ENCODE measurements around the gene MRPL41. TPM values are rescaled to one million over a fixed set of nuclear protein-coding genes. Genes with fewer than 3 reads are reported as not detected.

The MRPL41 gene
- total RNA-seq, 4 donors from 2014 or later = 77.1 to 161 (median 98.3) TPM

DNA sequence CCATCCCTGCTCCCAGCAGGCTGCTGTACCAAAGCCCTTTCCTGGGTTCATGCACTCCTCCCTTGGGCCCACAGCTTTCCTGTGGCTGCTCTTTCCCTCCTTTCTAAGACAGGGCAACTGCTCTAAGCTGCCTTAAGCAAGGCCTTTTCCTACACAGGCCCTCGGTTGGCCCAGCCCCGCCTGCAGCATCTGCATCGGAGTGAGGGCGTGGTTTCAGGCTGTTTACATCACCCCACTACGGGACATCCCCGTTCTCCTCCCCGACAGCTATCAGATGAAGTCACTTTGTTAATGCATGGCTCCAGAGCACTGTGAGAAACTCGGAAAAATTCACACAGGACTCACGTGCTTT, 23.7 kb downstream of the MRPL41 start:
- Histone ChIP-seq H3K27me3 (no peaks in the 10 kb centered on the region), H3K4me3 (no peak overlapping the region), H3K36me3 (peaks cover 0 to 63% (median 15%) of the 10 kb centered on the region in 3 donors), H3K4me1 (peaks cover 0 to 44% (median 11%) of the 10 kb centered on the region in 4 donors), H3K9me3 (no peaks in the 10 kb centered on the region), H3K27ac (no peak overlapping the region)
- TF ChIP-seq, protein P1, sequence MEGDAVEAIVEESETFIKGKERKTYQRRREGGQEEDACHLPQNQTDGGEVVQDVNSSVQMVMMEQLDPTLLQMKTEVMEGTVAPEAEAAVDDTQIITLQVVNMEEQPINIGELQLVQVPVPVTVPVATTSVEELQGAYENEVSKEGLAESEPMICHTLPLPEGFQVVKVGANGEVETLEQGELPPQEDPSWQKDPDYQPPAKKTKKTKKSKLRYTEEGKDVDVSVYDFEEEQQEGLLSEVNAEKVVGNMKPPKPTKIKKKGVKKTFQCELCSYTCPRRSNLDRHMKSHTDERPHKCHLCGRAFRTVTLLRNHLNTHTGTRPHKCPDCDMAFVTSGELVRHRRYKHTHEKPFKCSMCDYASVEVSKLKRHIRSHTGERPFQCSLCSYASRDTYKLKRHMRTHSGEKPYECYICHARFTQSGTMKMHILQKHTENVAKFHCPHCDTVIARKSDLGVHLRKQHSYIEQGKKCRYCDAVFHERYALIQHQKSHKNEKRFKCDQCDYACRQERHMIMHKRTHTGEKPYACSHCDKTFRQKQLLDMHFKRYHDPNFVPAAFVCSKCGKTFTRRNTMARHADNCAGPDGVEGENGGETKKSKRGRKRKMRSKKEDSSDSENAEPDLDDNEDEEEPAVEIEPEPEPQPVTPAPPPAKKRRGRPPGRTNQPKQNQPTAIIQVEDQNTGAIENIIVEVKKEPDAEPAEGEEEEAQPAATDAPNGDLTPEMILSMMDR (IDR thresholded peaks at IDR 0.05) = no peak
- no peak for TF ChIP-seq EP300 (IDR thresholded peaks at IDR 0.05)
- TF ChIP-seq POLR2A (IDR thresholded peaks at IDR 0.05) = no peak
- DNase-seq (ENCODE audit: low spot score in 2 of 2) = no peak
- WGBS, 2 donors = 63 to 71% methylated on average over 9 of the region's 9 CpGs

DNA sequence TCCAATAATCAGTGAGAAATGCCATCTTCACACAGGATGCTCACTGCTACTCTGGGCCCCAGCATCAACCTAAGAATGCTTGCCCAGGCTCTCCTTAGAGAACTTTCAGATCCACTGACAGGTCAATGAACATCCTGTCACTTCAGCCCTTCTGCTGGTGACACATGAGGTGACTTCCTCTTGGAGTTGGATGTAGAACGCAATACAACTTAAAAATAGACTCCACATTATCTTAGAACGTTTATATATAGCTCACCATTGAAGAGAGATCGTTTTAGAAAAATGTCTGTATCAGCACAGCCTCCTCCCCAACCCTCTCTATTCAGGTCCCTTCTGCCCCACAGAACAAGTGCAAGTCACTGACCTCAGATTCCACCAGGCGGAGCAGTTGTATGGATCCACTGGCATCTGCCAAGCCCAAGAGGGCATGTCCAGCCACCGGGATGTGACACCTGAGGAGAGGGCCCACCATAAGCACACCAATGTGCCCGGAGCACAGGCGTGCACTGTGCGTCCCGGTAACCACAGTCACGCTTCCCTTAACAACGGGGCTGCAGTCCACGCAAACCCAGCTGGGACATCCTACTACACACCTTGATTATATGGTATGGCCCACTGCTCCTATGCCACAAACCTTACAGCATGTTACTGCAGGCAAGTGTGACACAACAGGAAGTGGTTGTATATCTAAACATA, 24.2 kb downstream of the MRPL41 start:
- no peak for DNase-seq (ENCODE audit: low spot score in 2 of 2)
- H3K9me3 ChIP-seq = no peaks in the 10 kb centered on the region
- no peaks in the 10 kb centered on the region for H3K27me3 ChIP-seq
- no peak overlapping the region for H3K27ac ChIP-seq
- 81 to 86% methylated on average over 12 of the region's 12 CpGs for WGBS, 2 donors
- no peak for TF ChIP-seq EP300 (IDR thresholded peaks at IDR 0.05)
- TF ChIP-seq, protein P1 (IDR thresholded peaks at IDR 0.05) = no peak
- TF ChIP-seq POLR2A (IDR thresholded peaks at IDR 0.05) = no peak
- no peak overlapping the region for H3K4me3 ChIP-seq
- H3K36me3 ChIP-seq = peaks cover 0 to 63% (median 15%) of the 10 kb centered on the region in 3 donors
- H3K4me1 ChIP-seq = peaks cover 0 to 47% (median 11%) of the 10 kb centered on the region in 4 donors

DNA sequence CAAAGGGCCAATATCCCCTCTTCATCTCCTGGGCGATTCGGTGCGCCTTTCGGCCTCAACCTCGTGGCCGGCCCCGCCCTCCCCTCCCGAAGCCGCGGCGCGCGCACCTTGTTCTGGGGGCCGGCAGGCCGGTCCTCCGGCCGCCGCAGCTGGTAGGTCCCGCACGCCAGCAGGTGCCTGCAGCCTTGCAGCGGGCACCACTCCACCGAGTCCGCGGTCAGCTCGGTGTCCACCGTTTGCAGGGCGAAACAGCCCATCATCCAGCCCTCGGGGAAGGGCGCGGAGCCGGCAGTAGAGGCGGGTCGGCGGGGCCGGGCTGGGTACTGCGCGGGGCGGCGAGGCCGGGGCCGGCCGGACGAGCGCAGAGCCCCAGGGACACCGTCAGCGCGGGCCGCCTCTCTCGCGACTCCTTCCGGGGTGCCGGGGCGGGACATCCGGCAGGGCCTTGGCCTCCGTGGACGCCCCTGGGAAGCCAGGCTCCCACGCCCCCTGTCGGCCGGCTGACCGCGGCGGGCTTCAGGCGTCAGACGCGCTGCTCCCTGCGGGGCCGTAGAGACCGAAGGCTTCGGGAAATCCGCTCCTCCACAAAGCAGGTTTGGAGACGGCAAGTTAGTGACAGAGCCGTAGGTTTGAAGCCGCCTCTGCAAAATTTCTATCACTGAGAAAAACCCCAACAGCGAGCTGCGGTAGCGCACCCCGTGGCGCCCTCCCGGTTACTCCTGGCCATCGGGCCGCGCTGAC, 27.0 kb downstream of the MRPL41 start, which contains the start of gene DPH7:
Gene DPH7, minus strand, starts transcription at position 408 of the 741 bp plus-strand sequence. Its CDS starts 148 bp downstream, at position 260.
- H3K4me1 ChIP-seq = peaks cover 0 to 47% (median 11%) of the 10 kb centered on the region in 4 donors
- H3K27ac ChIP-seq = peak within 1 kb of the TSS; percentile 37 to 80 (median 66)
- peak within 1 kb of the TSS; percentile 85 to 99 (median 99) for H3K4me3 ChIP-seq
- DNase-seq (ENCODE audit: low spot score in 2 of 2) = peak; percentile 86 to 90
- H3K27me3 ChIP-seq = no peaks in the 10 kb centered on the region
- TF ChIP-seq, protein P1 (IDR thresholded peaks at IDR 0.05) = peak; percentile 92 to 99 (median 96)
- peak; percentile 27 to 53 for TF ChIP-seq POLR2A (IDR thresholded peaks at IDR 0.05)
- peak; percentile 31 to 67 for TF ChIP-seq EP300 (IDR thresholded peaks at IDR 0.05)
- 2% methylated on average over 48 to 49 of the region's 82 CpGs for WGBS, 2 donors
- peaks cover 0 to 65% (median 6%) of the 10 kb centered on the region in 3 donors for H3K36me3 ChIP-seq
- no peaks in the 10 kb centered on the region for H3K9me3 ChIP-seq

DNA sequence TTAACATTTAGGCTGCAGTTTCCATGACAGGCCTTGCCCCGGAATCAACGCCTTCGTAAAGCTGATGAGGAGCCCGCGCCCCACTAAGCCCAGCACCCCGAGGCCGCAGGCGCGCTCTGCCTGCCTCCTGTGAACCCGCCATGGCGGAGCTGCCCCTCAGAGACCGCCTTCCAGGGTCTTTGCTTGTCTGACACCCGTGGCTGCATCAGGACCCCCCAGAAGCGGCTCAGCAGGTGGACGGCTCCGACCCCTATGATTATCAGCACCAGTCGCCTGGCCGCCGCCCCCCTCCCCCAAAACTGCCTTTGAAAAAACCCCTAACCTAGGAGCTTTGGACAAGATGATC, 27.6 kb downstream of the MRPL41 start:
- peak overlapping the region; percentile 37 to 80 (median 66) for H3K27ac ChIP-seq
- DNase-seq (ENCODE audit: low spot score in 2 of 2) = no peak
- peaks cover 0 to 47% (median 11%) of the 10 kb centered on the region in 4 donors for H3K4me1 ChIP-seq
- H3K36me3 ChIP-seq = peaks cover 0 to 65% (median 6%) of the 10 kb centered on the region in 3 donors
- WGBS, 2 donors = 28 to 41% methylated on average over 18 to 19 of the region's 19 CpGs
- no peaks in the 10 kb centered on the region for H3K27me3 ChIP-seq
- H3K4me3 ChIP-seq = peak overlapping the region; percentile 85 to 99 (median 99)
- no peaks in the 10 kb centered on the region for H3K9me3 ChIP-seq
- TF ChIP-seq POLR2A (IDR thresholded peaks at IDR 0.05) (no peak), EP300 (IDR thresholded peaks at IDR 0.05) (no peak)
- TF ChIP-seq, protein P1 (IDR thresholded peaks at IDR 0.05) = no peak

Measured in tibial nerve (tissue), 4 donors.